Activated CD4-positive, alpha-beta memory T cell treated with anti-CD3 and anti-CD28 coated beads, Interleukin-2, amount 10 ng/mL, durations not matched to agents 7 days and 5 days (primary cell): ENCODE data around the gene SHKBP1. TPM values are rescaled to one million over a fixed set of nuclear protein-coding genes. Genes with fewer than 3 reads are reported as not detected.

Experiments used
- CTCF ChIA-PET: fragments of 350-600 bp; sonication (Branson Sonifier 250); formaldehyde crosslinking; loops from one replicate; lab custom pipeline; 2021; ENCODE audit warnings: antibody characterized with exemption, inconsistent platforms; lab: Charles Lee
- POLR2A ChIA-PET: fragments of 350-600 bp; sonication (Branson Sonifier 250); formaldehyde crosslinking; loops from one replicate; lab custom pipeline; 2021; ENCODE audit warnings: antibody characterized with exemption; lab: Charles Lee
- DNase-seq: peaks from one replicate; pipeline ENCODE4 v3.0.0-alpha.2; 2020
- H3K27ac Mint-ChIP-seq: one replicate; pipeline ENCODE4 v1.8.0; 2021; ENCODE audit warnings: mild to moderate bottlenecking, mixed read lengths
- H3K27me3 Mint-ChIP-seq: one replicate; pipeline ENCODE4 v1.8.0; 2021; ENCODE audit warnings: mixed read lengths
- H3K36me3 Mint-ChIP-seq: one replicate; pipeline ENCODE4 v1.8.0; 2021; ENCODE audit warnings: low read depth, mixed read lengths
- H3K4me1 Mint-ChIP-seq: one replicate; pipeline ENCODE4 v1.8.0; 2021; ENCODE audit warnings: mixed read lengths
- H3K4me3 Mint-ChIP-seq: one replicate; pipeline ENCODE4 v1.8.0; 2021; ENCODE audit warnings: mild to moderate bottlenecking, mixed read lengths
- H3K9me3 Mint-ChIP-seq: one replicate; pipeline ENCODE4 v1.8.0; 2021; ENCODE audit warnings: mixed read lengths
- total RNA-seq, 2 experiments: library from RNA; stranded (reverse); gene quantifications; one replicate each; pipeline ENCODE4 v1.2.3, GENCODE V29; 2021

The SHKBP1 gene
- total RNA-seq, 2 experiments from 2014 or later: 139 to 150 TPM

GRCh38 chr19:40578442-40578908 lies 1.8 kb downstream of the SHKBP1 start:
- no peaks in the 10 kb centered on the region for H3K9me3 Mint-ChIP-seq
- peak overlapping the region; percentile 85 for H3K4me3 Mint-ChIP-seq
- CTCF ChIA-PET: interaction anchor here (1.0 to 1.2 kb wide), 2 partner anchors 27 to 158 kb away, joined by 3 to 4 read pairs; no protein-coding TSS in a partner anchor
- no peaks in the 10 kb centered on the region for H3K27me3 Mint-ChIP-seq
- DNase-seq: no peak
- peaks cover 29% of the 10 kb centered on the region for H3K36me3 Mint-ChIP-seq
- no peak overlapping the region for H3K27ac Mint-ChIP-seq
- H3K4me1 Mint-ChIP-seq: peaks cover 24% of the 10 kb centered on the region
- POLR2A ChIA-PET: interaction anchor here (1.4 to 1.8 kb wide), 2 partner anchors 12 to 26 kb away, joined by 5 to 12 read pairs; no protein-coding TSS in a partner anchor

- Mint-ChIP-seq H3K4me3 (no peak overlapping the region), H3K36me3 (peaks cover 45% of the 10 kb centered on the region), H3K27ac (no peak overlapping the region), H3K9me3 (no peaks in the 10 kb centered on the region), H3K4me1 (peaks cover 22% of the 10 kb centered on the region), H3K27me3 (no peaks in the 10 kb centered on the region)
- POLR2A ChIA-PET: no interaction called here
- DNase-seq: no peak
- CTCF ChIA-PET: no interaction called here
Observed at GRCh38 chr19:40580619-40581018, 3.9 kb downstream of the SHKBP1 start.

GRCh38 chr19:40581531-40581930 lies 4.9 kb downstream of the SHKBP1 start:
- peaks cover 53% of the 10 kb centered on the region for H3K36me3 Mint-ChIP-seq
- H3K27me3 Mint-ChIP-seq: no peaks in the 10 kb centered on the region
- H3K4me3 Mint-ChIP-seq: no peak overlapping the region
- H3K9me3 Mint-ChIP-seq: no peaks in the 10 kb centered on the region
- ChIA-PET CTCF (interaction anchor here (1.0 kb wide), 1 partner anchor 21 kb away, joined by 4 read pairs; no protein-coding TSS in a partner anchor), POLR2A (interaction anchor here (0.7 kb wide), 1 partner anchor 149 kb away, joined by 3 read pairs; no protein-coding TSS in a partner anchor)
- peaks cover 24% of the 10 kb centered on the region for H3K4me1 Mint-ChIP-seq
- H3K27ac Mint-ChIP-seq: no peak overlapping the region
- DNase-seq: no peak

- Mint-ChIP-seq H3K4me3 (no peak overlapping the region), H3K4me1 (peaks cover 25% of the 10 kb centered on the region), H3K27ac (no peak overlapping the region), H3K9me3 (no peaks in the 10 kb centered on the region), H3K27me3 (no peaks in the 10 kb centered on the region), H3K36me3 (peaks cover 60% of the 10 kb centered on the region)
- DNase-seq: no peak
- ChIA-PET POLR2A (no interaction called here), CTCF (interaction anchor here (1.0 kb wide), 1 partner anchor 21 kb away, joined by 4 read pairs; no protein-coding TSS in a partner anchor)
Observed at GRCh38 chr19:40582467-40582866, 5.8 kb downstream of the SHKBP1 start.

- Mint-ChIP-seq H3K27ac (no peak overlapping the region), H3K4me1 (peaks cover 16% of the 10 kb centered on the region), H3K4me3 (no peak overlapping the region), H3K9me3 (no peaks in the 10 kb centered on the region), H3K36me3 (peaks cover 60% of the 10 kb centered on the region), H3K27me3 (no peaks in the 10 kb centered on the region)
- ChIA-PET POLR2A (no interaction called here), CTCF (interaction anchor here (0.6 kb wide), 1 partner anchor 13 kb away, joined by 3 read pairs; no protein-coding TSS in a partner anchor)
- DNase-seq: no peak
Observed at GRCh38 chr19:40583283-40583682, 6.6 kb downstream of the SHKBP1 start.

- peaks cover 57% of the 10 kb centered on the region for H3K36me3 Mint-ChIP-seq
- ChIA-PET CTCF (no interaction called here), POLR2A (no interaction called here)
- H3K9me3 Mint-ChIP-seq: no peaks in the 10 kb centered on the region
- peaks cover 12% of the 10 kb centered on the region for H3K4me1 Mint-ChIP-seq
- H3K27me3 Mint-ChIP-seq: no peaks in the 10 kb centered on the region
- DNase-seq: no peak
- no peak overlapping the region for H3K4me3 Mint-ChIP-seq
- H3K27ac Mint-ChIP-seq: no peak overlapping the region
Observed at GRCh38 chr19:40584007-40584406, 7.3 kb downstream of the SHKBP1 start.

GRCh38 chr19:40585241-40585981 lies 8.7 kb downstream of the SHKBP1 start:
- H3K27ac Mint-ChIP-seq: peak overlapping the region; percentile 59
- no peak overlapping the region for H3K4me3 Mint-ChIP-seq
- no peaks in the 10 kb centered on the region for H3K9me3 Mint-ChIP-seq
- DNase-seq: no peak
- peaks cover 12% of the 10 kb centered on the region for H3K4me1 Mint-ChIP-seq
- ChIA-PET POLR2A (no interaction called here), CTCF (interaction anchor here (1.1 kb wide), 1 partner anchor 43 kb away, joined by 3 read pairs; no protein-coding TSS in a partner anchor)
- H3K27me3 Mint-ChIP-seq: no peaks in the 10 kb centered on the region
- peaks cover 54% of the 10 kb centered on the region for H3K36me3 Mint-ChIP-seq

- CTCF ChIA-PET: interaction anchor here (1.1 kb wide), 1 partner anchor 43 kb away, joined by 3 read pairs; no protein-coding TSS in a partner anchor
- no peak for DNase-seq
- H3K9me3 Mint-ChIP-seq: no peaks in the 10 kb centered on the region
- POLR2A ChIA-PET: no interaction called here
- H3K4me1 Mint-ChIP-seq: peaks cover 12% of the 10 kb centered on the region
- no peak overlapping the region for H3K4me3 Mint-ChIP-seq
- H3K36me3 Mint-ChIP-seq: peaks cover 54% of the 10 kb centered on the region
- H3K27ac Mint-ChIP-seq: peak overlapping the region; percentile 59
- H3K27me3 Mint-ChIP-seq: no peaks in the 10 kb centered on the region
Observed at GRCh38 chr19:40585982-40586422, 9.3 kb downstream of the SHKBP1 start.

- ChIA-PET POLR2A (no interaction called here), CTCF (interaction anchor here (0.7 kb wide), 1 partner anchor 51 kb away, joined by 3 read pairs; no protein-coding TSS in a partner anchor)
- H3K4me1 Mint-ChIP-seq: peaks cover 12% of the 10 kb centered on the region
- H3K9me3 Mint-ChIP-seq: no peaks in the 10 kb centered on the region
- DNase-seq: no peak
- no peak overlapping the region for H3K27ac Mint-ChIP-seq
- peaks cover 51% of the 10 kb centered on the region for H3K36me3 Mint-ChIP-seq
- H3K27me3 Mint-ChIP-seq: no peaks in the 10 kb centered on the region
- no peak overlapping the region for H3K4me3 Mint-ChIP-seq
Observed at GRCh38 chr19:40586611-40587010, 9.9 kb downstream of the SHKBP1 start.

GRCh38 chr19:40588110-40588854 lies 11.6 kb downstream of the SHKBP1 start:
- ChIA-PET CTCF (no interaction called here), POLR2A (no interaction called here)
- Mint-ChIP-seq H3K4me3 (no peak overlapping the region), H3K4me1 (peaks cover 12% of the 10 kb centered on the region), H3K36me3 (peaks cover 42% of the 10 kb centered on the region), H3K27ac (no peak overlapping the region), H3K9me3 (no peaks in the 10 kb centered on the region), H3K27me3 (no peaks in the 10 kb centered on the region)
- DNase-seq: no peak

- Mint-ChIP-seq H3K4me1 (peaks cover 12% of the 10 kb centered on the region), H3K9me3 (no peaks in the 10 kb centered on the region), H3K4me3 (no peak overlapping the region), H3K27ac (no peak overlapping the region), H3K27me3 (no peaks in the 10 kb centered on the region), H3K36me3 (peaks cover 36% of the 10 kb centered on the region)
- DNase-seq: no peak
- CTCF ChIA-PET: no interaction called here
- POLR2A ChIA-PET: interaction anchor here (0.9 kb wide), 1 partner anchor 11 kb away, joined by 3 read pairs; no protein-coding TSS in a partner anchor
Observed at GRCh38 chr19:40588926-40589569, 12.4 kb downstream of the SHKBP1 start.

- Mint-ChIP-seq H3K36me3 (peaks cover 28% of the 10 kb centered on the region), H3K4me1 (peaks cover 19% of the 10 kb centered on the region), H3K9me3 (no peaks in the 10 kb centered on the region), H3K27ac (no peak overlapping the region), H3K27me3 (no peaks in the 10 kb centered on the region), H3K4me3 (no peak overlapping the region)
- POLR2A ChIA-PET: interaction anchor here (0.9 kb wide), 1 partner anchor 10 kb away, joined by 3 read pairs; no protein-coding TSS in a partner anchor
- CTCF ChIA-PET: no interaction called here
- no peak for DNase-seq
Observed at GRCh38 chr19:40589591-40590429, 13.1 kb downstream of the SHKBP1 start.
